ENCODE data around the gene FNIP1.

Gene FNIP1

GRCh38 chr5:131710391-131710790 is 86.4 kb downstream of the FNIP1 start:
- H3K4me3 ChIP-seq (ENCODE audit: control insufficient read depth, low read depth, low read length), result no peak overlapping the region
- TF ChIP-seq CTCF (IDR thresholded peaks at IDR 0.05; ENCODE audit: control insufficient read depth, insufficient read depth, low read depth, low read length, missing control alignments), result no peak
- no peak for DNase-seq (ENCODE audit: low read depth)

DNA sequence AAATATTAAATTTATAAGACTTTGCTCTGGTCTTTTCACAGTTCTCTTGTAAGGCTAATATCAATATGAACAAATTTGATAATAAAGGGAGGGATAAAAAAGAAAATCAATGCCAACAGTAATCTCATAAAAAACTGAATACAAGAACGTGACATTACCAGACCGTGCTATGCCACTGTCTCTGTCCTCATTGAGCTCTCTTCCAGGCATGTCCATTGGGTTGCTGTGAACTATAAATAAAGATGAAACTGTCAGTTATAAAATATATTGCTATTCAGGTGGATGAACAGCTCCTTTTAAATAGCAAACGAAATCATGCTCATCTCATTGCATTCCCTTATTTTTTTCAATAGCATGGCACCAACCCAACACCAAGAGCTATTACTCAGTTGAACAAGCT is 87.8 kb downstream of the FNIP1 start:
- no peak overlapping the region for H3K4me3 ChIP-seq (ENCODE audit: control insufficient read depth, low read depth, low read length)
- DNase-seq (ENCODE audit: low read depth), result no peak
- no peak for TF ChIP-seq CTCF (IDR thresholded peaks at IDR 0.05; ENCODE audit: control insufficient read depth, insufficient read depth, low read depth, low read length, missing control alignments)

- TF ChIP-seq CTCF (IDR thresholded peaks at IDR 0.05; ENCODE audit: control insufficient read depth, insufficient read depth, low read depth, low read length, missing control alignments), result no peak
- DNase-seq (ENCODE audit: low read depth), result no peak
- H3K4me3 ChIP-seq (ENCODE audit: control insufficient read depth, low read depth, low read length), result no peak overlapping the region
Observed at GRCh38 chr5:131706281-131706680, 90.5 kb downstream of the FNIP1 start.

DNA sequence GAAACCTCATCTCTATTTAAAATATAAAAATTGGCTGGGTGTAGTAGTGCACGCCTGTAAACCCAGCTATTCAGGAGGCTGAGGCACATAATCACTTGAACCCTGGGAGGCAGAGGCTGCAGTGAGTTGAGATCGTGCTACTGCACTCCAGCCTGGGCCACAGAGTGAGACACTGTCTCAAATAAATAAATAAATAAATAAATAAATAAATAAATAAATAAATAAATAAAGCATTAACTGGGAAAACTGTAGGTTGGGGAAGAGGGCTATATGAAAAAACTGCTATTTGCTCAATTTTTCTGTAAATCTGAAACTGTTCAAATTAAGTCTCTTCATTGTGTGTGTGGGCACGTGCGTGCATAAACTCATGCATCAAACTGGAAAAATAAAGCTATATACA is 101.9 kb downstream of the FNIP1 start:
- no peak overlapping the region for H3K4me3 ChIP-seq (ENCODE audit: control insufficient read depth, low read depth, low read length)
- TF ChIP-seq CTCF (IDR thresholded peaks at IDR 0.05; ENCODE audit: control insufficient read depth, insufficient read depth, low read depth, low read length, missing control alignments), result no peak
- no peak for DNase-seq (ENCODE audit: low read depth)

GRCh38 chr5:131693894-131694293 is 102.9 kb downstream of the FNIP1 start:
- DNase-seq (ENCODE audit: low read depth), result no peak
- no peak overlapping the region for H3K4me3 ChIP-seq (ENCODE audit: control insufficient read depth, low read depth, low read length)
- no peak for TF ChIP-seq CTCF (IDR thresholded peaks at IDR 0.05; ENCODE audit: control insufficient read depth, insufficient read depth, low read depth, low read length, missing control alignments)

DNA sequence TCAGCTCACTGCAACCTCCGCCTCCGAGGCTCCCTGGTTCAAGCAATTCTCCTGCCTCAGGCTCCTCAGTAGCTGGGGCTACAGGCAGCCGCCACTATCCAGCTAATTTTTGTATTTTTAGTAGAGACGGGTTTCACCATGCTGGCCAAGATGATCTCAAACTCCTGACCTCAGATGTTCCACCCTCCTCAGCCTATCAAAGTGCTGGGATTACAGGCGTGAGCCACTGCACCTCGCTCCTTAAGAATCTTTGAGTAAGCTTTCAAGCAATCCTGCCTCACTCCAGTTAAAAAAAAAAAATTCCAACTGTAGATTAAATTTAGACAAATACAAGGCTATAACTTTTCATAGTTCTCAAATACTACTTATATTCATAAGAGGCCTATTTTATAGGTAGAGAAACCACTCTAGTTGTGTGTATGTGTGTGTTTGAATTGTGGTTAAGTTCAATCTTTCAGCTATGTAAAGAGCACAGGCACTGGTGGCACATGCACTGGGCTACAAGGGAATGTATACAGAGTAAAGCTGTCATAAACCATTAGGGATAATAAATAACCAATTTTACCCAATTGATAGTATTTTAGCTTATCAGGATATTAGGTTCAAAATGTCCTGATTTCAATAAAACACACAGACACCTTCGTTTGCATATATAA is 111.2 kb downstream of the FNIP1 start:
- DNase-seq (ENCODE audit: low read depth), result no peak
- no peak for TF ChIP-seq CTCF (IDR thresholded peaks at IDR 0.05; ENCODE audit: control insufficient read depth, insufficient read depth, low read depth, low read length, missing control alignments)
- H3K4me3 ChIP-seq (ENCODE audit: control insufficient read depth, low read depth, low read length), result no peak overlapping the region

- TF ChIP-seq CTCF (IDR thresholded peaks at IDR 0.05; ENCODE audit: control insufficient read depth, insufficient read depth, low read depth, low read length, missing control alignments), result no peak
- no peak overlapping the region for H3K4me3 ChIP-seq (ENCODE audit: control insufficient read depth, low read depth, low read length)
- DNase-seq (ENCODE audit: low read depth), result no peak
Observed at GRCh38 chr5:131684595-131684994, 112.2 kb downstream of the FNIP1 start.

Measured in AG09309 (cell line).